HL-60 (cell line): Measurements from ENCODE around the gene TTLL13.
"Not testable (repeated sequence)": the region's sequence is repeated elsewhere in the genome, so short reads cannot be mapped to it uniquely, and the experiment has no call there.

Source experiments
- DNase-seq, 2 experiments: peaks; one replicate each; pipeline ENCODE4 v3.0.0-alpha.2; 2010 to 2020; ENCODE audit warnings: low read depth in 1 of 2, low spot score in 1 of 2
- H3K27ac ChIP-seq: fragments of 250-450 bp; sonication (Bioruptor Pico); replicated peaks from 2 replicates; pipeline ENCODE4 v1.5.1; 2020; ENCODE audit warnings: mild to moderate bottlenecking, moderate library complexity
- H3K27me3 ChIP-seq: fragments of 250-450 bp; sonication (Bioruptor Pico); 2 replicates; pipeline ENCODE4 v1.5.1; 2021; ENCODE audit warnings: mild to moderate bottlenecking, moderate library complexity; ENCODE audit not compliant: insufficient read depth, poor library complexity, severe bottlenecking
- H3K4me3 ChIP-seq: replicated peaks from 2 replicates; pipeline ENCODE4 v1.5.1; 2011; ENCODE audit warnings: mild to moderate bottlenecking, control low read depth, low read length; ENCODE audit not compliant: insufficient read depth
- CTCF ChIP-seq: IDR thresholded peaks from one replicate; pipeline ENCODE4 v1.5.1; 2011; ENCODE audit warnings: low read length, control low read depth, inconsistent platforms; ENCODE audit not compliant: insufficient read depth
- GABPA ChIP-seq: IDR thresholded peaks from 2 replicates; pipeline ENCODE4 v1.6.1; 2012; ENCODE audit warnings: low read depth
- POLR2AphosphoS5 ChIP-seq: IDR thresholded peaks from 2 replicates; pipeline ENCODE4 v1.6.1; 2012; ENCODE audit warnings: low read depth
- REST ChIP-seq: IDR thresholded peaks from 2 replicates; pipeline ENCODE4 v1.6.1; 2012; ENCODE audit warnings: low read depth; ENCODE audit not compliant: insufficient replicate concordance
- SPI1 ChIP-seq: IDR thresholded peaks from 2 replicates; pipeline ENCODE4 v1.6.1; 2012; ENCODE audit warnings: low read depth, mild to moderate bottlenecking, borderline replicate concordance

Gene TTLL13

DNA sequence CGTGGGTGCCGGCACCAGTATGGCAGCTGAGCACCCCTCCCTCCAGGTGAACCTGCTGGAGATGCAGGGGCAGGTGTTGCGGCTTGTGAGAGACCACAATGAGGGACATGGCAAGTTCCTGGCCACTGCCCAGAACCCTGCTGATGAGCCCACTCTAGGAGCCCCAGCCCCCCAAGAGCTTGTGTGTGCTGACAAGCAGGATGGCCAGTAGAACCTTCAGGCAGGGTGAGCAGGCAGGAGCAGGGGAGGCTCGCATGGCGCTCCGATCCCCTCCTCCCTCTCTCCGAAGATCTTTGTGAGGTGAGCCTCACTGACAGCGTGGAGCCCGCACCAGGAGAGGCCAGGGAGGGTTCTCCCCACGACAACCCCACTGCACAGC lies 45.9 kb downstream of the TTLL13 start:
- DNase-seq = no peak
- no peaks in the 10 kb centered on the region for H3K27me3 ChIP-seq
- no peak overlapping the region for H3K4me3 ChIP-seq
- no peak overlapping the region for H3K27ac ChIP-seq
- TF ChIP-seq GABPA (no peak), POLR2AphosphoS5 (no peak), SPI1 (no peak), CTCF (no peak), REST (no peak)

GRCh38 chr15:90296316-90296884 lies 47.0 kb downstream of the TTLL13 start:
- not testable (repeated sequence) for H3K4me3 ChIP-seq, H3K27ac ChIP-seq, DNase-seq

GRCh38 chr15:90297021-90297420 lies 47.7 kb downstream of the TTLL13 start:
- TF ChIP-seq CTCF (no peak), REST (no peak), POLR2AphosphoS5 (no peak), GABPA (no peak), SPI1 (no peak)
- H3K27ac ChIP-seq = no peak overlapping the region
- no peak overlapping the region for H3K4me3 ChIP-seq
- no peak for DNase-seq
- H3K27me3 ChIP-seq = no peaks in the 10 kb centered on the region

More at GRCh38 chr15:90296316-90296884, 47.0 kb downstream of the TTLL13 start:
- not testable (repeated sequence) for H3K27me3 ChIP-seq

- Histone ChIP-seq H3K4me3 (no peak overlapping the region), H3K27ac (no peak overlapping the region), H3K27me3 (no peaks in the 10 kb centered on the region)
- no peak for TF ChIP-seq REST
- no peak for TF ChIP-seq GABPA
- no peak for DNase-seq
These were observed 51.2 kb downstream of the TTLL13 start for GRCh38 chr15:90300541-90300940.
